GM18520 (cell line): ENCODE results near the gene ZNF221.

Experiments
- ATAC-seq: cut with Tn5 transposase; IDR thresholded peaks from one replicate; pipeline ENCODE4 v1.9.1; 2021; ENCODE audit not compliant: unreplicated experiment

The ZNF221 gene

GRCh38 chr19:43956827-43957226, 5.8 kb downstream of the ZNF221 start:
- no peak for ATAC-seq

- ATAC-seq = no peak
These were observed 6.9 kb downstream of the ZNF221 start for GRCh38 chr19:43957891-43958290.

- ATAC-seq = no peak
These were observed 9.4 kb downstream of the ZNF221 start for GRCh38 chr19:43960411-43960810.

- ATAC-seq = no peak
These were observed 15.2 kb downstream of the ZNF221 start for GRCh38 chr19:43966079-43966694.

- no peak for ATAC-seq
These were observed 25.7 kb downstream of the ZNF221 start for GRCh38 chr19:43976732-43977131.

GRCh38 chr19:43983544-43983911, 32.5 kb downstream of the ZNF221 start:
- no peak for ATAC-seq

GRCh38 chr19:43983912-43984686, 33.1 kb downstream of the ZNF221 start, which contains the start of gene ZNF155:
TSS of gene ZNF155 (plus strand) at chr19:43984188. CDS start at chr19:43988544, 4,356 bp downstream.
- peak; percentile 78 for ATAC-seq

GRCh38 chr19:43984687-43985000, 33.6 kb downstream of the ZNF221 start:
- no peak for ATAC-seq

GRCh38 chr19:43997631-43998290, 46.7 kb downstream of the ZNF221 start:
- ATAC-seq = no peak

GRCh38 chr19:44002212-44002565, 51.2 kb downstream of the ZNF221 start:
- ATAC-seq = no peak

GRCh38 chr19:44002566-44003460, 51.8 kb downstream of the ZNF221 start, which contains the start of gene ZNF230:
TSS of gene ZNF230 (plus strand) at chr19:44002957. CDS start at chr19:44007079, 4,122 bp downstream.
- peak; percentile 75 for ATAC-seq

- ATAC-seq = peak; percentile 5
These were observed 52.5 kb downstream of the ZNF221 start for GRCh38 chr19:44003461-44004009.

GRCh38 chr19:44005973-44006372, 54.9 kb downstream of the ZNF221 start:
- no peak for ATAC-seq

- no peak for ATAC-seq
These were observed 56.4 kb downstream of the ZNF221 start for GRCh38 chr19:44007473-44007872.

- ATAC-seq = no peak
These were observed 59.4 kb downstream of the ZNF221 start for GRCh38 chr19:44010468-44010867.
